GM19455 (cell line): ENCODE results near the gene WNK1.
"Not testable (repeated sequence)": the region's sequence is repeated elsewhere in the genome, so short reads cannot be mapped to it uniquely, and the experiment has no call there.

ENCODE experiments used
- ATAC-seq: cut with Tn5 transposase; IDR thresholded peaks from one replicate; pipeline ENCODE4 v1.9.1; 2021; ENCODE audit not compliant: unreplicated experiment

Gene WNK1

GRCh38 chr12:905261-906031 lies 153.1 kb downstream of the WNK1 start:
- ATAC-seq: no peak

- ATAC-seq: no peak
Measured at GRCh38 chr12:906062-906585, 153.7 kb downstream of the WNK1 start.

GRCh38 chr12:907413-908185 lies 155.2 kb downstream of the WNK1 start:
- no peak for ATAC-seq

- no peak for ATAC-seq
Measured at GRCh38 chr12:909861-910260, 157.5 kb downstream of the WNK1 start.

- no peak for ATAC-seq
Measured at GRCh38 chr12:910416-910815, 158.0 kb downstream of the WNK1 start.

- no peak for ATAC-seq
Measured at GRCh38 chr12:911191-911826, 158.9 kb downstream of the WNK1 start.

GRCh38 chr12:912466-913235 lies 160.3 kb downstream of the WNK1 start:
- no peak for ATAC-seq

- ATAC-seq: no peak
Measured at GRCh38 chr12:913919-914698, 161.7 kb downstream of the WNK1 start.

GRCh38 chr12:915090-915489 lies 162.7 kb downstream of the WNK1 start:
- no peak for ATAC-seq

- ATAC-seq: no peak
Measured at GRCh38 chr12:916240-916639, 163.9 kb downstream of the WNK1 start.

- no peak for ATAC-seq
Measured at GRCh38 chr12:916712-917445, 164.5 kb downstream of the WNK1 start.

GRCh38 chr12:920676-921075 lies 168.3 kb downstream of the WNK1 start:
- no peak for ATAC-seq

- ATAC-seq: no peak
Measured at GRCh38 chr12:922285-922684, 169.9 kb downstream of the WNK1 start.

- ATAC-seq: no peak
Measured at GRCh38 chr12:926641-927040, 174.3 kb downstream of the WNK1 start.

GRCh38 chr12:931060-931459 lies 178.7 kb downstream of the WNK1 start:
- no peak for ATAC-seq

- no peak for ATAC-seq
Measured at GRCh38 chr12:931591-931990, 179.2 kb downstream of the WNK1 start.

GRCh38 chr12:935891-936290 lies 183.5 kb downstream of the WNK1 start:
- ATAC-seq: not testable (repeated sequence)

- no peak for ATAC-seq
Measured at GRCh38 chr12:936377-937345, 184.3 kb downstream of the WNK1 start.
